ENCODE measurements around the gene SPACA6.

- TF ChIP-seq POLR2AphosphoS5 (IDR thresholded peaks at IDR 0.05; ENCODE audit: borderline replicate concordance, low read depth, low read length) (no peak), EZH2 (IDR thresholded peaks at IDR 0.05) (no peak), FOXP2 (optimal IDR thresholded peaks at IDR 0.05; ENCODE audit: control extremely low read depth, extremely low read length, insufficient read depth) (no peak)
Observed at GRCh38 chr19:51735759-51736449, 42.8 kb downstream of the SPACA6 start.

Measured in SK-N-MC (cell line).